ENCODE results near the gene GOLGA8A.
"Not testable (repeated sequence)": the region's sequence is repeated elsewhere in the genome, so short reads cannot be mapped to it uniquely, and the experiment has no call there.

GOLGA8A gene, protein sequence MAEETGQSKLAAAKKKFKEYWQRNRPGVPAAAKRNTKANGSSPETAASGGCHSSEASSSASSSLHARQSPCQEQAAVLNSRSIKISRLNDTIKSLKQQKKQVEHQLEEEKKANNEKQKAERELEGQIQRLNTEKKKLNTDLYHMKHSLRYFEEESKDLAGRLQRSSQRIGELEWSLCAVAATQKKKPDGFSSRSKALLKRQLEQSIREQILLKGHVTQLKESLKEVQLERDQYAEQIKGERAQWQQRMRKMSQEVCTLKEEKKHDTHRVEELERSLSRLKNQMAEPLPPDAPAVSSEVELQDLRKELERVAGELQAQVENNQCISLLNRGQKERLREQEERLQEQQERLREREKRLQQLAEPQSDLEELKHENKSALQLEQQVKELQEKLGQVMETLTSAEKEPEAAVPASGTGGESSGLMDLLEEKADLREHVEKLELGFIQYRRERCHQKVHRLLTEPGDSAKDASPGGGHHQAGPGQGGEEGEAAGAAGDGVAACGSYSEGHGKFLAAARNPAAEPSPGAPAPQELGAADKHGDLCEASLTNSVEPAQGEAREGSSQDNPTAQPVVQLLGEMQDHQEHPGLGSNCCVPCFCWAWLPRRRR

DNA sequence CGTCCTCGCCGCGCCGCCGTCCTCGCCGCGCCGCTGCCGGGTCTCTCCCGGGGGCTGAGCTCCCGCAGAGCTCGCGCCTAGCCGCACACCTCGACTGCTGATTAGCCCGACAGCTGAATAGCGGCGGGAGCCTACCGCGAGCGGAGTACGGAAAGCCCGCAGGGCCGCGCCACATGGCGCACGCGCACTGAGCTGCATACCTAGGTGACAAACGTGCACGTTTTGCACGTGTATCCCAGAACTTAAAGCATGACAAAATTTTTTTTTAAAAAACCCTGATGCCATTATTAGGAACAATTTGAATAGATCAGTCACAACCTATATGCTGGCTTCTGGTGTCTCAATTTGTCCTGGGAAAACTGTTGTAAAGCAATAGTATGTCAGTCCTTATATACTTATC is at the start of gene GOLGA8A:
TSS of gene GOLGA8A (minus strand) at position 122 of the 400 bp plus-strand sequence. CDS start 48,117 bp downstream, outside the sequence.
- DNase-seq (ENCODE audit: low read depth), result peak; percentile 62

DNA sequence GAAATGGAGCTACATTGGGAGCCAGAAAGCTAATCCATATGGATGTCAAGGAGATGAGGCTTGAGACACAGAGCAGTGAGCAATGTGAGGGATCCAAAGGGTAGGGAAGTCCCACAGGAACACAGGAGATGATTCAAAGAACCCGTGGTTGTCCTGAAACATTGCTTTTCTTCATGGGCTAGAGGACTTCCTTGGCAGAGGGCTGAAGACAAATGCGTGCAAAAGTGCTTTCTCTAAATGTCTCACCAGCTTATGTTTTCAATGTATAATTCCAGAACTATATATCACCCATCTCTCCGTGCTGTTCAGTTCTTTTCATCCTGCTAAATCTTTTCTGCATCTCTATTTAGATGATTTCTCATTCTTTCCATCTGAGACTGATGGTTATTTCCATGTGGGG is 46.0 kb upstream of the GOLGA8A start:
- no peak for DNase-seq (ENCODE audit: low read depth)

DNA sequence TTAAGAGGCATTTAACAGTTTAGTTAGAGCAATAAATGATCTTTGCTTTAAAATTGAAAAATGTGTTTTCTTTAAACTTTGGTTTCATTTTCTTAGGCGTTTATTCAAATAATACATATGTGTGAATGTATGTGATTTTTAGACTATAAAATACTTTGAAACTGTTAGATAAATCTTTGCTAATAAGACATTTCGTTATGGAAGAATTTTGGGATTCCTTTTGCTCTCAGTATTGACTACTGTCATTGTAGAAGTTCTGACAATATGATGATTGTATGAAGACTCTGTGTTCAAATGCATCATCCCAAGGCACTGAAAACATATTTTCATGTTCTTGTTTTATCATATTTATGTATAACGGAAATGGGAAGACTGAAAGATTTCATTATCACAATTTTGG is 43.8 kb upstream of the GOLGA8A start:
- no peak for DNase-seq (ENCODE audit: low read depth)

DNA sequence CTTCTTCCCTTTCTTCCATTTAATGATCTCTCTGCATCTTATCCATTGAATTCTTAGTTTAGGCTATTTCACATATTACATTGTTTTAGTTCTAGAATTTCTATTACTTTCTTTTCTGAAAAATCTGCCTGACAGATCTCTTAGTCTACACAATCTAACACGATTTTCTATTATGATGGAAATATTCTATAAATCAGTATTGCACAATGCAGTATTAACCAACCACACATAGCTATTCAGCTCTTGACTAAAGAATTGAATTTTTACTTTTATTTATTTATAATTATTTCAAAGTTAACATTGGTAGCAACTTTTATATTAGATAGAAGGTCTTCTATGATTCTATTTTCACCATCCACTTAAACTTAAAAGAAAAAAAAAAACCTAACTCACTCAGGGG is 36.2 kb upstream of the GOLGA8A start:
- no peak for DNase-seq (ENCODE audit: low read depth)

DNA sequence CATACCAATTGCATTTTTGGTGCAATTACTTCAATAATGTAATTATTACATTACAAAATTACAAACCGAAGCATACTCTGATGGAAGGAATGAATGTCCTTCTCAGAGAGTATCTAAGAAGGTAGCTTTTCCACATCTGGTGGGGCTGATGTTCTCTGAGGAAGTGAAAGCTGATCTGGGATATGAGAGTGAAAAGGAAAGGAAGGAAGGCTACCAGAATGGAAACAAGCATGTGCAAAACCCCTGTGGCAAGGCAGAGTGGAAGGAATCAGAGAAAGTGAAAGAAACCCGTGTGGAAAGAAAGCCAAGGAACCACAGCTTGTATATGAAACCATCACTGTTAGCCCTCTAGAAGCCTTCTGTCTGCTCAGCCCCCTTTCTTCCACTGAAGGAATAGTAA is 35.3 kb upstream of the GOLGA8A start:
- DNase-seq (ENCODE audit: low read depth), result no peak

DNA sequence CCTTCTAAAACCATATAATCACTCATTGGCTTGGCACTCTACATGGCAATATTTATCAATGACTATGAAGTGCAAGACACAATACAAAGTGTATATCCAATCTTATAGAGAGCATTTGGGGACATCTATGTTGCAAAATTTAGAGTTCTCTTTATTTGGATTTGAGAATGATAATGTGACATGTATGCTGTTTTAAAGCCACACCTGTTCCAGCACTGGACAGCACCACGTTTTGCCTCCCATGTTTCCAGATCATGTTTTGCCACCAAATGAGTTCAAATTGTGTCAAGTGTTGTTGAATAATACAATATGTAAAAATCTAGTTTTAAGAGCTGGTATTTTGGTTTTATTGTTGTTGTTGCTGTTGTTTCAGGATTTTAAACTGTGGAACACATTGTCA is 33.3 kb upstream of the GOLGA8A start:
- no peak for DNase-seq (ENCODE audit: low read depth)

DNA sequence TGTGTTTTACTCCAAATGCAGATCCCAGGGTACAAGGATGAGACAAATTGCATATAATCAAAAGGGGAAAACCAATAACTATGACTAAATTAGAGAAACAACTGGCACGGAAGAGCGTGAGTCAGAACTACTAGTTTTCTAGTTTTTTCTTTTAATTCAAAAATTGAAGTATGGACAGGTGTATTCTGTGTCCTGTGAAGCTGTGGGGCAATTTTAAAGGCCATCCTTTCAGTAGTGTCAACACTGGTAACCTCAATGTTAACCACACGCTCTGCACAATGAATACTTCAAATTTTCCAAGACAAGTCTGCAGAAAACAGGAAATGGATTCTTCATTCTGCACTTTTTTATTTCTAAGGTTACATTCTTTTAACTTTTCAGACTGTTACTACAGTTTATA is 32.5 kb upstream of the GOLGA8A start:
- no peak for DNase-seq (ENCODE audit: low read depth)

DNA sequence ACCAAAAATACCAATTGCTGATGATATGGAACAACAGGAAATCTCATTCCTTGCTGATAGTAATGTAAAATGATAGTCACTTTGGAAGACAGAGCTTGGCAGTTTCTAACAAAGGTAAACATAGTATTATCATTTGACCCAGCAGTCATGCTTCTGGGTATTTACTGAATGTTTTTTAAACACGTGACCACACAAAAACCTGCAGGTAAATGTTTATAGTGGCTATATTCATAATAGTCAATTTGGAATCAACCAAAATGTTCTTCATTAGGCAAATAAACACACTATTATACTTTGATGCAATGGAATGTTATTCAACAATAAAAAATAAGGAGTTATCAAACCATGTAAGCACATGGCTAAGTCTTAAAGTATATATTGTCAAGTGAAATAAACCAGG is 24.1 kb upstream of the GOLGA8A start:
- DNase-seq (ENCODE audit: low read depth), result no peak

DNA sequence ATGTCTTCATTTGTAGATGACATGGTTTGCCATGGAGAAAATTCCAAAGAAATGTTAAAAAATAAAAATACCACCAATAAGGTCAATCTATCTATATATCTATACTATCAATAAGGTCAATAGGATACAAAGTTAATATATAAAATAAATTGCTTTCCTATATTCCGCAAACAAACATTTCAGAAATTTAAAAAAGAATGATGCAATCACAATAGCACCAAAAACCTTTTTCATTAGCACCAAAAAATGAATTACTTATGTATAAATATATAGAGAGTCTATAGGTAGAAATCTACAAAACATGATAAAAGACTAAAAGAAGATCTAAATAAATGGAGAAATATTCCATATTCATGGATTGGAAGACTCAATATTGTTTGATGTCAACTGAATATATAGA is 22.8 kb upstream of the GOLGA8A start:
- no peak for DNase-seq (ENCODE audit: low read depth)

DNA sequence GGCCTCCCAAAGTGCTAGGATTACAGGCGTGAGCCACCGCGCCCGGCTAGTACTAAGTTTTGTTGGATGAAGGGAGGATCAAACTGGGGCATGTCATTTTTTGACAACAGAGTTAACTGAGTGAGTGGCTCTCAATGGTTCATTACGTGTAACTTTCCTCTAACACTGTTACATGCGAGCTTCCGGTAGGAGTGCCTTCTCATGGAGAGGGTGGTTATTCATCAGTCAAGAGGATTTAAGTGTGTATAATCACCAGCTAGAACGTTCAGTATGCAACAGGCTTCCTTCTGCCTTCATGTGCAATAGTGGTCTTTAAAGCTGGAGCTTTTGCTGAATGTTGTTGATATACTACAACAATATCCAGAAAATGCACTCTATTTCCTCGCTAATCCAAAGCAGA is 19.1 kb upstream of the GOLGA8A start:
- DNase-seq (ENCODE audit: low read depth), result no peak

DNA sequence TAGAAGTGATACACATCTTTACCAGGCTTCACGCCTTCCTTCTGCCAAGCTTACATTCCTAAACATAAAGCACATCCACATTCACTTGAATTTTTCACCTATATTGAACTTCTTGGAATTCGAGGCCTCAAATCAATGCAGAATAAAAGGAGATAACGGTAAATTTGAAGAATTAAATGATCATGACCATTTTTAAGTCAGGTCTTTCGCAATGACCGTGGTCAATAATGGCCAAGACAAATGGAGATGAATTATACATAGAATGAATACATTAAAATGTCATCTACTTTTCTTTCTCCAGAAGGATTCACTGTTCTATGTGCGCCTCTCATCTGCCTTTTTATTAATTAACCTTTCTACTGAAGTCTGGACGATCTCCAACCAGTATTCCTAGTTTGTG is 5.3 kb upstream of the GOLGA8A start:
- DNase-seq (ENCODE audit: low read depth), result no peak

DNA sequence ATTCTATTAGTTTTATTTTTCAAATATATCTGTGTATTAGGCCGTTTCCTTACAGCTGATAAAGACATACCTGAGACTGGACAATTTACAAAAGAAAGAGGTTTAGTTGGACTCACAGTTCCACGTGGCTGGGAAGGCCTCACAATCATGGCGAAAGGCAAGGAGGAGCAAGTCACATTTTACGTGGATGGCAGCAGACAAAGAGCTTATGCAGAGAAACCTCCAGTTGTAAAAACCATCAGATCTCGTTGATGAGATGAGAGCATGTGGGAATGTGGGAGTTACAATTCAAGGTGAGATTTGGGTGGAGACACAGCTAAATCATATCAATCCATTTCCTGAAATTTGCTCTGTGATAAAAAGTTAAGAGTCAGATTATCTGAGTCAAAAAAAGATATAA is 2.3 kb upstream of the GOLGA8A start:
- DNase-seq (ENCODE audit: low read depth), result no peak

DNA sequence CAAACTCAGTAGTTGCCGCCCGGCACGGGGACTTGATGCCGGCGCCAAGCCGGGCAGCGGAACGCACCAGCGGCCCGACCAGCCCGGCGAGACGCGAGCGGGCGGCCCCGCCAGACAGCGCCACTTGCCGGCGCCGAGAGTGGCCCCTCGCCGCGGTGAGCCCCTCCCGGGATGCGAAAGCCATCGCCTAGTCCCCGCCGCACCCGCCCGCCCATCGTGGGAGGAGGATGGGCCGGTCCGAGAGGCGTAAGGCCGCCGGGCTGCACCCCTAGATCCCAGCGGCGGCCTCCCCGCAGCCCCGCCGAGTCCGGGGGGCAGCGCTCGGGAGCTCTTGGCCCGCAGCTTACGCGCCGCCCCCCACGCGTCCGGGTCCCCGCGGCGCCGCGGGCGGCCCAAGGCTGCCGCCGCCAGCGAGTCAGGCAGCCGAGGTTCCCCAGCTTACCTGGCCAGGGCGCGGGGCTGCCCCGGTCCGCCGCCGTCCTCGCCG is 609 bp downstream of the GOLGA8A start:
- peak; percentile 12 for DNase-seq (ENCODE audit: low read depth)

DNA sequence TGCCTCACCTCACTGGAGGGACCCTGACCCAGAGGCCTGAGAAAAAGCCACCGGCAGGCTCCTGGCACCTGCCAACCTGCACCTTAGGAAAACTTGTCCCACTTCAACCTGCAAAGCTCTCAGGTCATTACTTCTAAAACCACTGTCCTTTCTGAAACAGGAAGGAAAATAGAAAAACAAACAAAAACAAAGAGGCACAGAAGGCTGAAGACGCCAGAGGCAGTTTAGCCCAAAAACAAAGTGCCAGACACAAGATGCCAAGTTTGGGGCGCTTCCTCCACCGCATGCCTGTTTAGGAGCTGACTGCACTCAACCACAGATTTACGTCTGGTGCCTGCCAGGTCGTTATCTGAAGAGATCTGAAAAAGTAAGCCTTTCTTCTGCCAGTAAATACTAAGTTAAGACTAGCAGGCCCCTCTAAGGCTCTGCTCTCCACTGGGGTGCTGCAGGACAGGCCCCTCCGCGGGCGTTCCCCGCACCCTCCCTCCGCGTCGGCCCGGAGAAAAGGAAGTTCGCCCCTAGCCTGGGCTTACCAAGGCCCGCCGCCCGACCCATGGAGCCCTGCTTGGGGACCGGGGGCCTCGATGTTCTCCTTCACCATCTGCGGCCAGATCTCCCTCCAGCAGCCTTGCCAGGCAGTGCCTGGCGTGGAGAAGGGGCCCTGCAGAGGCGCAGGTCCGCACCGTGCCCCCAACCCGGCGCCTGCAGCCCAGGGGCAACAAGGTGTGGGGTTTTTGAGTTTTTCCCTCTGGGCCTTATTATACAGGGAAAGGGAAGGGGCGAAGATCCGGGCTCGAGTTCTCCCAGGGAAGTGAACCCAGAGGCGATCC is 1.3 kb downstream of the GOLGA8A start:
- peak; percentile 9 for DNase-seq (ENCODE audit: low read depth)

DNA sequence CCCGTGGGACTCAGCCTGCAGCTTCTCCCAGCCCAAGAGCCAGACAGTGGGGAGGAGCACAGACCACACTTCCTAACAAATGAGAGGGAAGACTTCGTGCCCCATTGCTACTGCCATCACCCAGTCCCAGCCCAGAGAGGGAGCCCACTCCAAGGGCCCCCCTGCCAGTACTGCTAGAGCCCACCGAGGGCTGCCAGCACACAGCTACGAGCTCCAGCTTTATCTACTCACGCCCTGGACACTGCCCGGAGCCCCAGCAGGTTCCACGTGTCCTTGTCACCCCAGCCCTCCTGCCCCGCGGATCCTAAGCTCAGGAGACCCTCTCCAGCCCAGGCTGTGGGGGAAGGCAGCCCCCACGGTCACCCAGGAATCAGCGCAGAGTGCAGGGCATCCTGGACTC is 1.9 kb downstream of the GOLGA8A start:
- DNase-seq (ENCODE audit: low read depth), result no peak

DNA sequence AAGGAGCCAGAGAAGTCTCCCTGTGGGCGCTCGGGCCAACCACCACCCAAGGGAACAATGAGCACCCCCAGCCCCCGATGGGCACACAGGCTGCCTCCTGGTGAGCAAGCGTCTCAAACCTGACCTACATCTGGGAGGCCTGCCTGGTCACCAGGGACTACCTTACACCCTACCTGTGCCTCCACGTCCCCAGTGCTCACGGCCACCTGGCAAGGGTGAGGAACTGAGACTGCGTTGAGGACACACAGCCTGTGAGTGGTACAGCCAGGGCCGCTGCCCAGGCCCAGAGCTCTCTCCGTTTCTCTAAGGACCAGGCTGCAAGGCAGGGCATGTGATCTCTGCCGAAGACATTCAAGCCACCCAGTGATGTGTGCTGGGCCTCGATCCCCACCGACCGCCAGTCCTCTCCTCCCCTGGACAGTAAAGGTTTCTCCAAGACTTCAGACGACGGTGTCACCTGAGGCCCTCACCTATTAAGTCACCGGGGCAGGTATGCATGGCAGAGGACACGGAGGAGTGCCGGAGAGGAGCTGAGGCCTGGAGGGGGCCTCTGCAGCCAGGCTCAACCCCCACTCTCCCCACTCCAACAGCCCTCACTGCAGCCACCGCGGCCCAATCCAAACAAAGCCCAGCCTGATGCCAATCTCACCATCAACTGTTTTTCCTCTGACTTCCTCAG is 2.8 kb downstream of the GOLGA8A start:
- DNase-seq (ENCODE audit: low read depth), result no peak

DNA sequence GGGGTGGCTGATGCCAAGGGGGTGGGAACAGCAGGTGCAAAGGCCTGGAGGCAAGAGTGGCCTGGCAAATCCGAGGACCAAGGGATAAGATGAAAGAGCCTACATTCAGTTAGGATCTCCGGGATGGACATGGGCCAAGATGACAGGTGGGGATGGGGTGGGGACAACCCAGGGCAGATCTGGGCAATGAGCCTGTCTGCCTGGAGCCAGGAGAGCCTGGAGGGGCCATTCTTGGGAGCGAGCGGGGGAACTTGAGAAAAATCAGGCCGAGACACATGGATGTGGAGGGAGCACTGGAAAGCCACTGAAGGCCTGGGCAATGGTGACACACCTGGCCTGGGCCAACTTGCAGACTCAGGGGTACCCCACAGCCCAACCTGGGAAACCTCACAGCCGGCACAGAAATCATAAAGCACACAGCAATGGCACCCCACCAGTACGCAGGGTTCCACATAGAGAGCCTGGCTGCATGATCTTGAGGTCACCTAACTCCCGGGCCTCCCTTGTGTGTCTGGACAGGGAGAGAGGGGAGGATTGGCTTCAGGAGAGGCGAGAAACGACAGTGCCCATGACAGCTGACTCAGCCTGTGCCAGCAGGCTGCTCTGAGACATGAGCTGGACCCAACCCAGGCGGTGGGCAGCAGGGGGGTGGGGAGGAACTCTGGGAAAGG is 3.5 kb downstream of the GOLGA8A start:
- not testable (repeated sequence) for DNase-seq (ENCODE audit: low read depth)

DNA sequence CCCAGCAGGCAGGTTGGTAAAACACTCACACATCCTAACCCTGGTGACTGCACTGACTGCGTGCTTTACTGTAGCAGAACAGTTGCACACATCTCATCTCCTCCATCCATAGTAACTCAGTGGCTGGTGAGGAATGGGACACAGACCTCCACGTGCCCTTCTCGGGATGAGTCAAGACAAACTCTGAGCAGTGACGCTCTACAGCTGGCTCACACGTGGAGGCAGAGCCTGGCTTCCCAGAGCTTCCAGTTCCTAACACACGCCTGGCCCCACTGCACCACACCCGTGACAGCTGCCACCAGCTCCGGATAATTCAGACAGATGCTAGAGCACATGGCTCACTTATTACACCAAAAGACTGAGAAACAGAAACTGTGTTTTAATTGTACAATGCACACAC is 7.0 kb downstream of the GOLGA8A start:
- DNase-seq (ENCODE audit: low read depth), result not testable (repeated sequence)

DNA sequence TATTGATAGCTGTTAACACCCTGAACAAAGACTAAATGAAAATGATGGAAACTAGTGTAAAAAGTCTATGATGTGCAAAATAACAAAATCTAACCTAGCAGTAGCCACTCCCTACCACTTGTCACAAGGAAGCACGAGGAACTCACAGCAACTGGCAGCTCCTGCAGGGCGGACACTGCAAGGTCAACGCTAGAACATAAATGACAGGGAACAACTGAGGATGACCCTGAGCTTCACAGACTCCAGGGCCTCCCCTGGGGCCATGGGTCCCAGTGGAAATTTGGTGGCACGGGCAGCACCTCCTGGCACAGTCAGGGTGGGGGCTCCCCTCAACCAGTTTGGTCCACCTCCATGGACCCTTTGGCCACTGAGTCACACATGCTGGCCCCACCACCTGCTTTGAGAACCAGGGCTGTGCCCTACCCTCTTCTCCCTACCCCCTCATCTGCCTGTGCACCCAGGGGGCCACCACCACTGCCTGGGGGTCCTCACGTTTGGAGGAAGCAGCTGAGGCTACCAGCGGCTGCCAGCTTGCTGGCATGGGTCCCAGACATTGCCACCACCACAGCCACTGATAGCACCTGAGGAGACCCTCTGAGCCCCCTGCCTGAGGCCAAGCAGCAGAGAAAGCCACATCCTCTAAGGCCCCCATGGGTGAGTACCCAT is 14.1 kb downstream of the GOLGA8A start:
- not testable (repeated sequence) for DNase-seq (ENCODE audit: low read depth)

DNA sequence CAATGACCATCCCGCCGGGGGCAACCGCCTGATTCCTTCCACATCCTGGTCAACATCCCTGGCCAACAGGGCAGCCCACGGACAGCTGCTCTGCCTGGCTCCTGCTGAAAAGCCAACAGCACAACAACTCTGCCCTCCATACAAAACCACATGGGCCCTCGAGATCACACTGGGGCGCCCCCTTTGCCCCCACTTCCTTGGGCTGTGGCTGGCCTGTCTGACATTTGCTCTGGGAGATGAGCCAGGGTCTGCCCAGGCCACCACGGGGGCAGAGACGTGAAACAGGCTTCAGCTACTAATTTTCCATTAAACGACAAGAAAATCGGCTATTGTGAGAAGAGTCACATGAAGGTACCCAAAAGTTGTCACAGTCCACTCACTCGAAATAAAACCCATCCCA is 16.7 kb downstream of the GOLGA8A start:
- DNase-seq (ENCODE audit: low read depth), result not testable (repeated sequence)

DNA sequence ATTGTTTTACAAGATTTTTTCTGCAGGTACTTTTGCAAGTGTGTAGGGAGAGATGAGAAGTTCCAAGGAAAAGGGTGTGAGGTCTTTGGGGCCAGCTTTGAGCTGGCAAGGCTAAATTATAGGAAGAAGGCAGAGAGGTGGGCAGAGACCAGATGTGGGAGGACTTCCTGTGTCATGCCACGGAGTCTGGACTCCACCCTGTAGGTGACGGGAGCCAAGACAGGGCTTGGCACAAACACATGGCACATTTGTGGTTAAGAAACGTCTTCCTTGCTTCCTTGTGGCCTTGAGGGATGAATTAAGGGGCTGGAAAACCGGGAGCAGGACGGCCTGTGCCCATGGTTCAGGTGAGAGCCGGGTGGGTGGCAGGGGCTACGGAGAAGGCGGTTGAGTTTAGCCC is 19.2 kb downstream of the GOLGA8A start:
- DNase-seq (ENCODE audit: low read depth), result not testable (repeated sequence)

Data from amniotic epithelial cell (primary cell).